GM10266 (cell line): ENCODE data around the gene SIPA1L2.

Experiments
- DNase-seq: peaks from one replicate; pipeline ENCODE4 v3.0.0; 2012; ENCODE audit errors: extremely low spot score
- TF ChIP-seq, protein P1 (sequence below): IDR thresholded peaks from 2 replicates; pipeline ENCODE4 v1.5.1; 2012; ENCODE audit warnings: mild to moderate bottlenecking, low read depth; ENCODE audit not compliant: control insufficient read depth, insufficient read depth; ENCODE audit errors: missing control alignments

Gene SIPA1L2

DNA sequence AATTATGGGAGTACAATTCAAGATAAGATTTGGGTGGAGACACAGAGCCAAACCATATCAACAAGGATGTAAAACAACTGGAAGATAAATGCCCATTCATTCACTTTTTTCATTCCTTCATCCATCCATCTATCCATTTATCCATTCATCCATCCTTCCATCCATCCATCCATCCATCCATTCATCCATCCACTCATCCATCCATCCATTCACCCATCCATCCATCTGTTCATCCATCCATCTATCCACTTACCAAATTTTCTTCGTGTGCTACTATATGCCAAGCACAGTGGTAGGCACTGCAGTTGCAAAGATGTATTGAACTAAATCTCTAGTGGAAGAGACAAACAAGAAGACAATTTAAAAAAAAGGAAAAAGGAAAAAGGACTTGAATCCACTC is 14.3 kb upstream of the SIPA1L2 start:
- TF ChIP-seq, protein P1, sequence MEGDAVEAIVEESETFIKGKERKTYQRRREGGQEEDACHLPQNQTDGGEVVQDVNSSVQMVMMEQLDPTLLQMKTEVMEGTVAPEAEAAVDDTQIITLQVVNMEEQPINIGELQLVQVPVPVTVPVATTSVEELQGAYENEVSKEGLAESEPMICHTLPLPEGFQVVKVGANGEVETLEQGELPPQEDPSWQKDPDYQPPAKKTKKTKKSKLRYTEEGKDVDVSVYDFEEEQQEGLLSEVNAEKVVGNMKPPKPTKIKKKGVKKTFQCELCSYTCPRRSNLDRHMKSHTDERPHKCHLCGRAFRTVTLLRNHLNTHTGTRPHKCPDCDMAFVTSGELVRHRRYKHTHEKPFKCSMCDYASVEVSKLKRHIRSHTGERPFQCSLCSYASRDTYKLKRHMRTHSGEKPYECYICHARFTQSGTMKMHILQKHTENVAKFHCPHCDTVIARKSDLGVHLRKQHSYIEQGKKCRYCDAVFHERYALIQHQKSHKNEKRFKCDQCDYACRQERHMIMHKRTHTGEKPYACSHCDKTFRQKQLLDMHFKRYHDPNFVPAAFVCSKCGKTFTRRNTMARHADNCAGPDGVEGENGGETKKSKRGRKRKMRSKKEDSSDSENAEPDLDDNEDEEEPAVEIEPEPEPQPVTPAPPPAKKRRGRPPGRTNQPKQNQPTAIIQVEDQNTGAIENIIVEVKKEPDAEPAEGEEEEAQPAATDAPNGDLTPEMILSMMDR: no peak
- DNase-seq: no peak

DNA sequence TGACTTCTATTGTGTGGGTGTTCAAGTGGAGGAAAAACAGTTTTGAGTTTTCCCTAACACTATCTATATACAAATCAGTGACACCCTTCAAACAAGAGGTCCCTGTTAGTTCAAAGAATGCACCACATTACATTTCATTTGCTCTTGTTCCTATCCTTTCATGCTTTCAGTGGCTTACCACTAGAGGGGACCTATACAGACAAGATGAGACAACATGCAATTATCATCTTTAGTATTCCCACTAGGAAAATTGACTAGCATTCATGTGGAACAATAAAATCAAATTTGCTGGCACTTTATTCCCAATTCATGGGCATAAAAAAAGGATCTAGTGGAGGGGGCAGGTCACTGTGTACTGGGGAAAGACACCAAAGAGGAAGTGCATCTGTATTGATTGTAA is 13.3 kb upstream of the SIPA1L2 start:
- no peak for DNase-seq
- TF ChIP-seq, protein P1: no peak

DNA sequence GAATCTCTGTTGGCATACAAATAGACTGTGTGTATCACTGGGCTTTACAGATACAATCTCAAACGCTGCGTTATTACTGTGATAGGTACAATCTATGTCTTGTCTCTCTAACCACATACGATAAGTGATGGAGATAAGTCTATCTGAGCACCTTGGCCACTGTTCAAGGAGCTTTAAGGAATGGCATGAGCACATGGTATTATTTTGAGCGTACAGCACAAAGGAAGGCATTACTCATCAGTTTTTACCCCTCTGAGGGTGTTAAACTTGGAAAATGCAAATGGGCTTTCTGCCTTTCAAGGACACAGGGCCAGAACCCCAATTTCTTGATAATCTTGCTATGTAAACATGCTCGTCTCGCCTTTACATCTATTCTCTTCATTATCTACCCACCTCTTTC is 11.6 kb upstream of the SIPA1L2 start:
- DNase-seq: no peak

DNA sequence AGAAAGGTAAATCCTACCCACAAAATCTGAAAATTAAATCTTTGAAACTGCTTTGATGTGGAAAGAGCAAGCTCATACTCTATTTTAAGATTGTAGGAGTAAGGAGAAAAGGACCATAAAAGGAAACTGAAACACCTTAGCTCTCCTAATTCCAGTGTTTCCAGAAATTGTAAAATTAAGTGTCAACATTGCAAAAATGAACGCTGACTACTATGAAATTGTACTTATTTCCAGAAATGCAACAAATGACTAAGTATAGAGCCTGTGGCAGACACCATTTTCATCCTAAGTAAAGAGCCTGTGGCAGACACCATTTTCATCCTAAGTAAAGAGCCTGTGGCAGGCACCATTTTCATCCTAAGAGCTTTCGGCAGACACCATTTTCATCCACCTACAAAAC is 6.9 kb upstream of the SIPA1L2 start:
- TF ChIP-seq, protein P1: no peak
- DNase-seq: no peak

More for the DNA sequence above, 11.6 kb upstream of the SIPA1L2 start:
- TF ChIP-seq, protein P1: no peak

DNA sequence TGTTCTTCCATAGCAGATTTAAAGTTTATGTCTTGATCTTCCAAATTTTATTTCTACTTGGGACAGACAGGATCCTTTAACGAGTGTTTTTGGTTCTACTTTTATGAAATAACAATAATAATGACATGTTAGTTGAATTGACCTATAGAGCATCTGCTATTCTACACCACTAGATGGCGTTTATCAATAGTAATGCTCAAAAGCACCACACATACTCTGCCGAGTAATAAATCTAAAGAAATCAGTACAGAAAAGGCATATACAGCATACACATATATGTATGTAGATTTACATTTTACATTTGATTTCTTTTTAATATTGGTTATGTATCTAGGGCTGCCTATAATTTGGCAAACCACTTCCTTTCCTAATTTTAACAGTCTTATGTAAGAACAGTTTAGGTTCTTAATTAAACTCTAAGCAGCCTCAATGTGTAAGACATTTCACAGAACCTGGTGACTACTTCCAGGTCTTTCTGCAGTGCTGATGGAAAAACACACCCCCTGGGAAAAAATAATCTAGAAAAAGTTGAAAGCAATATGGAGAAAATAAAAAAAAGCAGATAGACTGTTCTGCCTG is 5.9 kb upstream of the SIPA1L2 start:
- TF ChIP-seq, protein P1: peak; percentile 68
- peak; percentile 52 for DNase-seq

DNA sequence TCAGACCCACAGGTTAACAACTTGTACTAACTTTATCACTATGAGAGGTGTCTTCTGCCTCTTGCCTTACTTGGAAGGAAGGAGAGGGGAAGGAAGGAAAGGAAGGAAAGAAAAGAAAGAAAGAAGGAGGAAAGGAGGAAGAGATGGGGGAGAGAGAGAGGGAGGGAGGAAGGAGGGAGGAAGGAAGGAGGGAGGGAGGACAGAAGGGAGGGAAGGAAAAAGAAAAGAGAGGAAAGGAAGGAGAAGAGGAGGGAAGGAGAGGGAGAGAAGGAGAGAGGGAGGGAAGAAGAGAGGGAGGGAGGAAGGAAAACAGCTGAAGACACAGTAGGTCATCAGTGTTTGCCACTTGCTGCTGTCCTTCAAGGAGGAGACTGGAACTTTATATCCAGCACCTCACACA is 5.3 kb upstream of the SIPA1L2 start:
- TF ChIP-seq, protein P1: no peak
- no peak for DNase-seq

DNA sequence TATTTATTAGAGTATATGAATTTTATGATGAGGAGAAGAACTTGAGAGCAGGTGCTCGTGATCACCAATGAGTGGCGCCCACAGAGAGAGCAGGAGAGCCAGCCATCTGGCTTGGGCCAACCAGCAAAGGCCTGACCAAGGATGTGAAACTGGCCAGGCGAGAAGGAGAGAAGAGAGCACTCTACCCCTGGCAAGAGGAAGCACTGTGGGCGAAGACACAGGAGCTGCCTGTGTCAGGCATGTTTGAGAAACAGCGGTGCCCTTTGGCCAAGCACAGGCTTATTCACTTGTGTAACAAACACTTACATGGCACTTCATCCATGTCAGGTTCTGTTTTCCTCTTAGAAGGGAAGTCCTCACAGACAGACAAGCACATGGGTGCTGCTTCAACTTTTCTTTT is 4.2 kb upstream of the SIPA1L2 start:
- TF ChIP-seq, protein P1: no peak
- DNase-seq: no peak
